Endothelial cell (in vitro differentiated cells): ENCODE measurements around the gene AP2A1. TPM values are rescaled to one million over a fixed set of nuclear protein-coding genes. Genes with fewer than 3 reads are reported as not detected.

Experiments
- DNase-seq: peaks from one replicate; pipeline ENCODE4 v3.0.0; 2021; ENCODE audit warnings: low spot score
- H3K27ac Mint-ChIP-seq: one replicate; pipeline ENCODE4 v1.8.0; 2021; ENCODE audit warnings: mixed read lengths, inconsistent platforms; ENCODE audit not compliant: unreplicated experiment
- H3K27me3 Mint-ChIP-seq: one replicate; pipeline ENCODE4 v1.8.0; 2021; ENCODE audit warnings: mild to moderate bottlenecking, moderate library complexity, mixed read lengths, inconsistent platforms; ENCODE audit not compliant: unreplicated experiment
- H3K36me3 Mint-ChIP-seq: one replicate; pipeline ENCODE4 v1.8.0; 2021; ENCODE audit warnings: mild to moderate bottlenecking, low read depth, mixed read lengths, inconsistent platforms; ENCODE audit not compliant: unreplicated experiment
- H3K4me1 Mint-ChIP-seq: one replicate; pipeline ENCODE4 v1.8.0; 2021; ENCODE audit warnings: mild to moderate bottlenecking, mixed read lengths, inconsistent platforms; ENCODE audit not compliant: unreplicated experiment
- H3K4me3 Mint-ChIP-seq: one replicate; pipeline ENCODE4 v1.8.0; 2021; ENCODE audit warnings: mild to moderate bottlenecking, mixed read lengths, inconsistent platforms; ENCODE audit not compliant: unreplicated experiment
- H3K9me3 Mint-ChIP-seq: one replicate; pipeline ENCODE4 v1.8.0; 2021; ENCODE audit warnings: mixed read lengths, inconsistent platforms; ENCODE audit not compliant: unreplicated experiment
- total RNA-seq: library from RNA; stranded (reverse); fragmentation: NEBNext Ultra II Directional; extraction: Animal tissue kit (Norgen Biotek cat#: 25700); gene quantifications from one replicate; pipeline ENCODE4 v1.2.1, GENCODE V29; 2021; ENCODE audit not compliant: unreplicated experiment
- TF ChIP-seq, protein P1 (sequence below): fragments of 200-600 bp; sonication (generic); IDR thresholded peaks from one replicate; pipeline ENCODE4 v1.5.0; 2021; ENCODE audit warnings: antibody characterized with exemption; ENCODE audit not compliant: unreplicated experiment

Gene AP2A1
- total RNA-seq, 1 donor from 2014 or later, result 191 TPM

DNA sequence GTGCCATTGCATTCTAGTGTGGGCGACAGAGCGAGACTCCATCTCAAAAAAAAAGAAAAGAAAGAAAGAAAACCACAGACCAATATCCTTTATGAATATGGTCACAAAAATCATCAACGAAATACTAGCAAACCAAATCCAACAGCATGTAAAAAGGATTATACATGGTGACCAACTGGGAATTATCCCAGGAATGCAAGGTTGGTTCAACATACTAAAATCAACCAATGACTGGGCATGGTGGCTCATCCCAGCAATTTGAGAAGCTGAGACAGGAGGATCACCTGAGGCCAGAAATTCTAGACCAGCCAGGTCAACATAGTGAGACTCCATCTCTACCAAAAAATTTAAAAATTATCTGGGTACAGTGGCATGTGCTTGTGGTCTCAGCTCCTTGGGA lies 10.8 kb upstream of the AP2A1 start:
- TF ChIP-seq, protein P1, sequence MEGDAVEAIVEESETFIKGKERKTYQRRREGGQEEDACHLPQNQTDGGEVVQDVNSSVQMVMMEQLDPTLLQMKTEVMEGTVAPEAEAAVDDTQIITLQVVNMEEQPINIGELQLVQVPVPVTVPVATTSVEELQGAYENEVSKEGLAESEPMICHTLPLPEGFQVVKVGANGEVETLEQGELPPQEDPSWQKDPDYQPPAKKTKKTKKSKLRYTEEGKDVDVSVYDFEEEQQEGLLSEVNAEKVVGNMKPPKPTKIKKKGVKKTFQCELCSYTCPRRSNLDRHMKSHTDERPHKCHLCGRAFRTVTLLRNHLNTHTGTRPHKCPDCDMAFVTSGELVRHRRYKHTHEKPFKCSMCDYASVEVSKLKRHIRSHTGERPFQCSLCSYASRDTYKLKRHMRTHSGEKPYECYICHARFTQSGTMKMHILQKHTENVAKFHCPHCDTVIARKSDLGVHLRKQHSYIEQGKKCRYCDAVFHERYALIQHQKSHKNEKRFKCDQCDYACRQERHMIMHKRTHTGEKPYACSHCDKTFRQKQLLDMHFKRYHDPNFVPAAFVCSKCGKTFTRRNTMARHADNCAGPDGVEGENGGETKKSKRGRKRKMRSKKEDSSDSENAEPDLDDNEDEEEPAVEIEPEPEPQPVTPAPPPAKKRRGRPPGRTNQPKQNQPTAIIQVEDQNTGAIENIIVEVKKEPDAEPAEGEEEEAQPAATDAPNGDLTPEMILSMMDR, result no peak
- Mint-ChIP-seq H3K27ac (no peak overlapping the region), H3K36me3 (peaks cover 3% of the 10 kb centered on the region), H3K9me3 (no peaks in the 10 kb centered on the region), H3K4me3 (no peak overlapping the region), H3K27me3 (peaks cover 7% of the 10 kb centered on the region), H3K4me1 (peaks cover under 1% of the 10 kb centered on the region)
- DNase-seq, result no peak

DNA sequence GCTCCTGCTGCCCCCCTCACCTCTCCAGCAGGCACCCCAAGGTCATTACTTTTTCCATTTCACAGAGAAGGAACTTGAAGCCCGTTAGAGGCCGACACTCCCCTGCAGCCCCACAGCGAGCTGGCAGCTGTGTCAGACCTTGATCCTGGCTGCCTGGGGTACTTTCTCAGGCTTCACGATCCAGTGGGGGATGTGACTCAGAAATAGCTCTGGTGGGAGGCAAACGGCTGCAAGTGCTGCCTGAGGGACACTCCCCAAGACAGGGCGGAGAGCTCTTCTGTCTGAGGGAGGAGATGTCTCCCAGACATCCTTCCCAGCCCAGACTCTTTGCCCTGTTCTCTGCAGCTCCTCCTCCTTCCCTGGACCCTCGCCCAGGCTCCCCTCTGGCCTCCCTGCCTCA lies 8.5 kb upstream of the AP2A1 start:
- Mint-ChIP-seq H3K27me3 (peaks cover 6% of the 10 kb centered on the region), H3K4me3 (no peak overlapping the region), H3K4me1 (peaks cover 7% of the 10 kb centered on the region), H3K9me3 (no peaks in the 10 kb centered on the region), H3K36me3 (peaks cover 3% of the 10 kb centered on the region), H3K27ac (no peak overlapping the region)
- no peak for DNase-seq
- TF ChIP-seq, protein P1, result no peak

DNA sequence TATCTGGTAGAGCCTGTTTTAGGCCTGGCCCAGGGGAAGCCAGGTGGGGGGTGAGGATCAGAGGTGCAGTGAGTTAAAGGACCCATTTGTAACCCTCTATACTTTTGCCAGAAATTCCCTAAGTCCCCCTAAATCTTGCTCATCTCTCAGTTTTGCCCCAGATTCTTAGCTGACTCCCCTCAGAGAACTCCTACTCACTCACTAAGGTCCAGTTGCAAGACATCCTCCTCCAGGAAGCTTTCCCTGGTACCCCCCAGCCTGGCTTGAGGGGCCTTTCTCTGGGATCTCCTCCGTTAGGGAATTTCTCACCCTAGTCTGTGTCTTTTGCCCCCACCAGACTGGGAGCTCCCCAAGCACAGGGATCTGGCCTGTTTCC lies 5.6 kb upstream of the AP2A1 start:
- Mint-ChIP-seq H3K4me3 (no peak overlapping the region), H3K9me3 (no peaks in the 10 kb centered on the region), H3K4me1 (peaks cover 7% of the 10 kb centered on the region), H3K27me3 (peaks cover 12% of the 10 kb centered on the region), H3K27ac (peak overlapping the region; percentile 36), H3K36me3 (no peaks in the 10 kb centered on the region)
- TF ChIP-seq, protein P1, result no peak
- DNase-seq, result no peak

DNA sequence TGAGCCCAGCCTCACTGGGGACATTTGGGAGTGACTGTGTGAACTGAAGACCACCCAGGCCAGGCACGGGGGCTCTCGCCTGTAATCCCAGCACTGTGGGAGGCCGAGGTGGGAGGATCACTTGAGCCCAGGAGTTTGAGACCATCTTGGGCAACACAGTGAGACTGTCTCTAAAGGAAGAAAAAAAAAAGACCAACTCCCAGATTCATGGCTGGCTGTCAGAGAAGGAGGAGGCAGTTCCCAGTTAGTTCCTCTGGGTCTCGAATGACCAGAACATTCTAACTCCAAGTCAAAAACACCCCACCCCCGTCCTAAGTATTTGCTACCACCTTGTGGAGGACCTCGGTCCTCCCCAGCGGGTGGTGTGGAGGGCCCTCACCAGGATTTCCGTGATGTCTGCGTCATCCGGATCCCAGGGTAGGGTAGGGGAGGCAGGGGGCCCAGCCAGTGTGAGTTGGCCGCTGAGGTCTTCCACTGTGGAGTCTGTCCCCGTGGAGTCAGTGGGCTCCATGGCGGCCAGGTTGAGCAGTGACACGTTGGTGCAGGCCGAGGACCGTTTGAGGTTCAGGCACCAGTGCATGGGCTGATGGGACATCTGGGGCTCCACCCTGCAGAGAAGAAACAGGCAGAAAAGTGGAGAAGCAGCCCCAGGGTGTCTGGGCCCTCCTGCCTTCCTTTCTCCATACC lies 5.0 kb upstream of the AP2A1 start:
- Mint-ChIP-seq H3K9me3 (no peaks in the 10 kb centered on the region), H3K36me3 (no peaks in the 10 kb centered on the region), H3K27ac (peak overlapping the region; percentile 36), H3K27me3 (peaks cover 14% of the 10 kb centered on the region), H3K4me1 (peaks cover 7% of the 10 kb centered on the region), H3K4me3 (no peak overlapping the region)
- peak; percentile 30 for DNase-seq
- TF ChIP-seq, protein P1, result no peak

GRCh38 chr19:49763230-49763629 lies 3.6 kb upstream of the AP2A1 start, which contains the start of gene TSKS:
Gene TSKS, minus strand, starts transcription at chr19:49763306. Its CDS starts 59 bp downstream, at chr19:49763247.
- H3K27ac Mint-ChIP-seq, result no peak within 1 kb of the TSS
- DNase-seq, result no peak
- H3K9me3 Mint-ChIP-seq, result no peaks in the 10 kb centered on the region
- peaks cover 2% of the 10 kb centered on the region for H3K36me3 Mint-ChIP-seq
- H3K27me3 Mint-ChIP-seq, result peaks cover 22% of the 10 kb centered on the region
- H3K4me1 Mint-ChIP-seq, result peaks cover 19% of the 10 kb centered on the region
- TF ChIP-seq, protein P1, result no peak
- no peak within 1 kb of the TSS for H3K4me3 Mint-ChIP-seq
